GM12878 (cell line): ENCODE measurements around the gene TSPAN11. TPM values are rescaled to one million over a fixed set of nuclear protein-coding genes. Genes with fewer than 3 reads are reported as not detected.

Experiments
- ATAC-seq: fragments of 200-7000 bp; cut with Tn5 transposase; 3 replicates; pipeline ENCODE4 v1.9.1; 2020; ENCODE audit warnings: mild to moderate bottlenecking, moderate library complexity
- BruUV-seq: library from RNA; stranded (reverse); fragments of 400-500 nt; replicated peaks from 2 replicates; lab custom pipeline; 2021; lab: Mats Ljungman, UMichigan
- CTCF ChIA-PET: fragments of 300-600 bp; sonication (Branson Sonifier 250); formaldehyde crosslinking; extraction: SDS; loops from one replicate; lab custom pipeline; 2021; ENCODE audit warnings: inconsistent platforms; lab: Yijun Ruan, JAX
- POLR2A ChIA-PET: fragments of 350-600 bp; formaldehyde crosslinking; extraction: SDS; loops from one replicate; lab custom pipeline; 2021; ENCODE audit warnings: inconsistent platforms; lab: Charles Lee
- RAD21 ChIA-PET: fragments of 300-600 bp; sonication (Branson Sonifier 250); formaldehyde crosslinking; loops from one replicate; lab custom pipeline; 2023; ENCODE audit warnings: antibody characterized with exemption; ENCODE audit not compliant: unreplicated experiment; lab: Charles Lee
- SMC1A ChIA-PET: fragments of 300-600 bp; sonication (Branson Sonifier 250); formaldehyde crosslinking; loops from one replicate; lab custom pipeline; 2023; ENCODE audit not compliant: unreplicated experiment, uncharacterized antibody; lab: Charles Lee
- DNase-seq: peaks from one replicate; pipeline ENCODE4 v3.0.0-alpha.2; 2011; ENCODE audit warnings: low read depth, low spot score
- FAIRE-seq: peaks from 3 replicates; lab custom pipeline; 2011; peaks lifted over from hg19 to GRCh38; lab: Jason Lieb, UNC
- H2AFZ ChIP-seq: 2 replicates; pipeline ENCODE4 v1.6.0; 2011; ENCODE audit warnings: low read depth, low read length, control low read depth; ENCODE audit not compliant: control insufficient read depth
- H3K27ac ChIP-seq: 2 replicates; pipeline ENCODE4 v1.5.1; 2011; ENCODE audit warnings: control low read depth; ENCODE audit not compliant: control insufficient read depth, insufficient read depth
- H3K27me3 ChIP-seq, 2 experiments: replicated peaks in 1 of 2; 2 replicates each; pipeline versions ENCODE4 v1.6.0 to v1.6.1; 2011; ENCODE audit warnings: low read length in 1 of 2; ENCODE audit not compliant: control insufficient read depth in 2 of 2, insufficient read depth in 2 of 2
- H3K36me3 ChIP-seq, 2 experiments: 2 replicates each; pipeline ENCODE4 v1.5.1; 2011; ENCODE audit warnings: low read length in 1 of 2; ENCODE audit not compliant: control insufficient read depth in 2 of 2, insufficient read depth in 2 of 2
- H3K4me1 ChIP-seq: 2 replicates; pipeline ENCODE4 v1.6.1; 2011; ENCODE audit warnings: mild to moderate bottlenecking, low read length, moderate library complexity, mixed read lengths; ENCODE audit not compliant: control insufficient read depth, insufficient read depth
- H3K4me2 ChIP-seq: 2 replicates; pipeline ENCODE4 v1.6.0; 2011; ENCODE audit warnings: control low read depth; ENCODE audit not compliant: control insufficient read depth, insufficient read depth
- H3K4me3 ChIP-seq: fragments of 200-600 bp; sonication (generic); 2 replicates; pipeline ENCODE4 v1.5.1; 2016
- H3K79me2 ChIP-seq: 2 replicates; pipeline ENCODE4 v1.6.0; 2011; ENCODE audit warnings: low read length; ENCODE audit not compliant: control insufficient read depth, insufficient read depth
- H3K9ac ChIP-seq: 2 replicates; pipeline ENCODE4 v1.8.0; 2011; ENCODE audit warnings: low read length, control low read depth, mixed read lengths; ENCODE audit not compliant: control insufficient read depth, insufficient read depth
- H3K9me3 ChIP-seq: replicated peaks from 3 replicates; pipeline ENCODE4 v1.5.1; 2011; ENCODE audit warnings: mild to moderate bottlenecking, low read length; ENCODE audit not compliant: control insufficient read depth, insufficient read depth
- H4K20me1 ChIP-seq: 2 replicates; pipeline ENCODE4 v1.6.0; 2011; ENCODE audit not compliant: control insufficient read depth, insufficient read depth
- EGR1 ChIP-seq, 2 experiments: IDR thresholded peaks; 1 replicate in 1 of 2; 2 replicates in 1 of 2; pipeline ENCODE4 v1.6.1; 2011 to 2012; ENCODE audit warnings: low read depth in 2 of 2, low read length in 2 of 2, borderline replicate concordance in 1 of 2, mild to moderate bottlenecking in 1 of 2, moderate library complexity in 1 of 2
- RUNX3 ChIP-seq: IDR thresholded peaks from 2 replicates; pipeline ENCODE4 v1.6.1; 2012; ENCODE audit warnings: low read length, inconsistent platforms
- WGBS: methylation state at CpG from one replicate; pipeline ENCODE4 v1.1.6; 2016; ENCODE audit warnings: low lambda C conversion rate; ENCODE audit not compliant: insufficient replicate concordance, insufficient coverage; ENCODE audit errors: missing lambda C conversion rate; 5-methylcytosine and 5-hydroxymethylcytosine counted together
- in situ Hi-C: fragments of 300-500 bp; cut with MboI; formaldehyde crosslinking; loops from 9 replicates; pipeline ENCODE4 v1.14.3; 2018; ENCODE audit warnings: mixed read lengths
- intact Hi-C: fragments of 100-400 bp; cut with micrococcal nuclease; formaldehyde crosslinking; loops from one replicate; pipeline ENCODE4 v1.14.2; 2022; ENCODE audit not compliant: unreplicated experiment
- polyA plus RNA-seq, 11 experiments: library from polyadenylated mRNA; depleted of rRNA in 4 of 11; unstranded in 6 of 11; stranded (reverse) in 5 of 11; fragments of >200 nt; fragmentation: Nextera tagmentation in 4 of 11; fragmentation: Illumina TruSeq in 1 of 11; extraction: Ambion mirVana in 4 of 11; extraction: Trizol in 1 of 11; gene quantifications; 1 replicate in 1 of 11; 2 replicates in 10 of 11; pipeline versions ENCODE4 v1.2.1 to v1.2.3, GENCODE V29; 2011 to 2016; ENCODE audit warnings: inconsistent platforms in 2 of 11, missing spikeins in 2 of 11, low read depth in 1 of 11
- total RNA-seq, 4 experiments: library from RNA; depleted of rRNA in 3 of 4; stranded (reverse); fragments of >200 nt in 3 of 4; fragmentation: Illumina TruSeq in 1 of 4; extraction: Trizol in 1 of 4; gene quantifications; 2 replicates each; pipeline versions ENCODE4 v1.2.1 to v1.2.3, GENCODE V29; 2013 to 2021
- TF ChIP-seq, protein P1 (sequence below): fragments of 450-650 bp; IDR thresholded peaks from 2 replicates; pipeline ENCODE4 v1.6.1; 2017; ENCODE audit warnings: mild to moderate bottlenecking, moderate library complexity
- TF ChIP-seq, protein P2 (sequence below): fragments of 450-650 bp; IDR thresholded peaks from 2 replicates; pipeline ENCODE4 v1.6.1; 2016; ENCODE audit warnings: mild to moderate bottlenecking

Gene TSPAN11
- total and polyA plus RNA-seq, 10 of the 15 experiments (the other 5 are each of a cell fraction or from before 2014, with no cell fraction given): under 0.01 to 0.27 (median 0.04) TPM; not detected in 6

- Histone ChIP-seq H3K27me3 (no peaks in the 10 kb centered on the region; a peak in 1 of 4 replicates), H3K4me1 (no peaks in the 10 kb centered on the region; the same call in 1 of the 2 replicates), H3K9ac (no peak overlapping the region), H3K9me3 (no peaks in the 10 kb centered on the region), H3K79me2 (no peaks in the 10 kb centered on the region), H2AFZ (0 out of 2 replicates have a peak overlapping the region, but pooled peaks have one; percentile 3), H3K27ac (no peak overlapping the region), H3K4me2 (no peak overlapping the region), H4K20me1 (no peaks in the 10 kb centered on the region), H3K4me3 (no peak overlapping the region), H3K36me3 (no peaks in the 10 kb centered on the region)
- CTCF ChIA-PET: no interaction called here
- TF ChIP-seq, protein P1, sequence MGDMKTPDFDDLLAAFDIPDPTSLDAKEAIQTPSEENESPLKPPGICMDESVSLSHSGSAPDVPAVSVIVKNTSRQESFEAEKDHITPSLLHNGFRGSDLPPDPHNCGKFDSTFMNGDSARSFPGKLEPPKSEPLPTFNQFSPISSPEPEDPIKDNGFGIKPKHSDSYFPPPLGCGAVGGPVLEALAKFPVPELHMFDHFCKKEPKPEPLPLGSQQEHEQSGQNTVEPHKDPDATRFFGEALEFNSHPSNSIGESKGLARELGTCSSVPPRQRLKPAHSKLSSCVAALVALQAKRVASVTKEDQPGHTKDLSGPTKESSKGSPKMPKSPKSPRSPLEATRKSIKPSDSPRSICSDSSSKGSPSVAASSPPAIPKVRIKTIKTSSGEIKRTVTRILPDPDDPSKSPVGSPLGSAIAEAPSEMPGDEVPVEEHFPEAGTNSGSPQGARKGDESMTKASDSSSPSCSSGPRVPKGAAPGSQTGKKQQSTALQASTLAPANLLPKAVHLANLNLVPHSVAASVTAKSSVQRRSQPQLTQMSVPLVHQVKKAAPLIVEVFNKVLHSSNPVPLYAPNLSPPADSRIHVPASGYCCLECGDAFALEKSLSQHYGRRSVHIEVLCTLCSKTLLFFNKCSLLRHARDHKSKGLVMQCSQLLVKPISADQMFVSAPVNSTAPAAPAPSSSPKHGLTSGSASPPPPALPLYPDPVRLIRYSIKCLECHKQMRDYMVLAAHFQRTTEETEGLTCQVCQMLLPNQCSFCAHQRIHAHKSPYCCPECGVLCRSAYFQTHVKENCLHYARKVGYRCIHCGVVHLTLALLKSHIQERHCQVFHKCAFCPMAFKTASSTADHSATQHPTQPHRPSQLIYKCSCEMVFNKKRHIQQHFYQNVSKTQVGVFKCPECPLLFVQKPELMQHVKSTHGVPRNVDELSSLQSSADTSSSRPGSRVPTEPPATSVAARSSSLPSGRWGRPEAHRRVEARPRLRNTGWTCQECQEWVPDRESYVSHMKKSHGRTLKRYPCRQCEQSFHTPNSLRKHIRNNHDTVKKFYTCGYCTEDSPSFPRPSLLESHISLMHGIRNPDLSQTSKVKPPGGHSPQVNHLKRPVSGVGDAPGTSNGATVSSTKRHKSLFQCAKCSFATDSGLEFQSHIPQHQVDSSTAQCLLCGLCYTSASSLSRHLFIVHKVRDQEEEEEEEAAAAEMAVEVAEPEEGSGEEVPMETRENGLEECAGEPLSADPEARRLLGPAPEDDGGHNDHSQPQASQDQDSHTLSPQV: no peak
- TF ChIP-seq EGR1 (IDR thresholded peaks at IDR 0.05; ENCODE audit: borderline replicate concordance in 1 of 2, low read depth in 2 of 2, low read length in 2 of 2) (no peak), RUNX3 (no peak)
- TF ChIP-seq, protein P2, sequence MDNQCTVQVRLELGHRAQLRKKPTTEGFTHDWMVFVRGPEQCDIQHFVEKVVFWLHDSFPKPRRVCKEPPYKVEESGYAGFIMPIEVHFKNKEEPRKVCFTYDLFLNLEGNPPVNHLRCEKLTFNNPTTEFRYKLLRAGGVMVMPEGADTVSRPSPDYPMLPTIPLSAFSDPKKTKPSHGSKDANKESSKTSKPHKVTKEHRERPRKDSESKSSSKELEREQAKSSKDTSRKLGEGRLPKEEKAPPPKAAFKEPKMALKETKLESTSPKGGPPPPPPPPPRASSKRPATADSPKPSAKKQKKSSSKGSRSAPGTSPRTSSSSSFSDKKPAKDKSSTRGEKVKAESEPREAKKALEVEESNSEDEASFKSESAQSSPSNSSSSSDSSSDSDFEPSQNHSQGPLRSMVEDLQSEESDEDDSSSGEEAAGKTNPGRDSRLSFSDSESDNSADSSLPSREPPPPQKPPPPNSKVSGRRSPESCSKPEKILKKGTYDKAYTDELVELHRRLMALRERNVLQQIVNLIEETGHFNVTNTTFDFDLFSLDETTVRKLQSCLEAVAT: peak; percentile 86
- SMC1A ChIA-PET: no interaction called here
- FAIRE-seq (no peak), DNase-seq (peak; percentile 12), ATAC-seq (peak; percentile 74)
- WGBS: 0% methylated on average over 4 of the region's 4 CpGs
- in situ Hi-C loops: no loop called here
- POLR2A ChIA-PET: no interaction called here
- BruUV-seq: no TSS peak
- intact Hi-C loops: no loop called here
- RAD21 ChIA-PET: no interaction called here
These were observed 13.2 kb upstream of the TSPAN11 start for GRCh38 chr12:30913323-30913722.
